Measurements from ENCODE around the gene SHISAL2A. TPM values are rescaled to one million over a fixed set of nuclear protein-coding genes. Genes with fewer than 3 reads are reported as not detected.

The SHISAL2A gene
- total RNA-seq, 4 donors from 2014 or later, result 0.88 to 7.4 (median 1.7) TPM; not detected in 1

- no peak for DNase-seq
- no peaks in the 10 kb centered on the region for H3K4me1 ChIP-seq
- TF ChIP-seq POLR2A (IDR thresholded peaks at IDR 0.05), result no peak
- TF ChIP-seq CTCF (IDR thresholded peaks at IDR 0.05), result no peak
Measured at GRCh38 chr1:52659356-52659755, 26.4 kb downstream of the SHISAL2A start.

GRCh38 chr1:52659851-52660596, 27.1 kb downstream of the SHISAL2A start:
- H3K36me3 ChIP-seq, result no peaks in the 10 kb centered on the region
- no peak for DNase-seq
- H3K4me1 ChIP-seq, result no peaks in the 10 kb centered on the region
- TF ChIP-seq CTCF (IDR thresholded peaks at IDR 0.05) (no peak), POLR2A (IDR thresholded peaks at IDR 0.05) (no peak)
- H3K27me3 ChIP-seq, result no peaks in the 10 kb centered on the region
- no peaks in the 10 kb centered on the region for H3K9me3 ChIP-seq
- H3K27ac ChIP-seq, result no peak overlapping the region
- no peak overlapping the region for H3K4me3 ChIP-seq

More at GRCh38 chr1:52659356-52659755, 26.4 kb downstream of the SHISAL2A start:
- Histone ChIP-seq H3K4me3 (no peak overlapping the region), H3K27me3 (no peaks in the 10 kb centered on the region), H3K9me3 (no peaks in the 10 kb centered on the region), H3K36me3 (no peaks in the 10 kb centered on the region), H3K27ac (no peak overlapping the region)

GRCh38 chr1:52660807-52661206, 27.8 kb downstream of the SHISAL2A start:
- no peak overlapping the region for H3K4me3 ChIP-seq
- TF ChIP-seq CTCF (IDR thresholded peaks at IDR 0.05) (no peak), POLR2A (IDR thresholded peaks at IDR 0.05) (no peak)
- H3K9me3 ChIP-seq, result no peaks in the 10 kb centered on the region
- no peaks in the 10 kb centered on the region for H3K36me3 ChIP-seq
- no peak overlapping the region for H3K27ac ChIP-seq
- no peak for DNase-seq
- H3K27me3 ChIP-seq, result no peaks in the 10 kb centered on the region
- H3K4me1 ChIP-seq, result no peaks in the 10 kb centered on the region

- no peak overlapping the region for H3K27ac ChIP-seq
- DNase-seq, result no peak
- no peaks in the 10 kb centered on the region for H3K27me3 ChIP-seq
- no peaks in the 10 kb centered on the region for H3K36me3 ChIP-seq
- TF ChIP-seq POLR2A (IDR thresholded peaks at IDR 0.05), result no peak
- TF ChIP-seq CTCF (IDR thresholded peaks at IDR 0.05), result no peak
- H3K9me3 ChIP-seq, result no peaks in the 10 kb centered on the region
- H3K4me1 ChIP-seq, result no peaks in the 10 kb centered on the region
- H3K4me3 ChIP-seq, result no peak overlapping the region
Measured at GRCh38 chr1:52662645-52663313, 29.8 kb downstream of the SHISAL2A start.

- TF ChIP-seq CTCF (IDR thresholded peaks at IDR 0.05) (no peak), POLR2A (IDR thresholded peaks at IDR 0.05) (no peak)
Measured at GRCh38 chr1:52663716-52664115, 30.7 kb downstream of the SHISAL2A start.

More at GRCh38 chr1:52663716-52664115, 30.7 kb downstream of the SHISAL2A start:
- no peaks in the 10 kb centered on the region for H3K36me3 ChIP-seq
- no peak overlapping the region for H3K27ac ChIP-seq
- H3K9me3 ChIP-seq, result no peaks in the 10 kb centered on the region
- H3K4me1 ChIP-seq, result no peaks in the 10 kb centered on the region
- no peak overlapping the region for H3K4me3 ChIP-seq
- no peak for DNase-seq
- no peaks in the 10 kb centered on the region for H3K27me3 ChIP-seq
